HepG2 (cell line): Measurements from ENCODE around the gene NDUFA5. TPM values are rescaled to one million over a fixed set of nuclear protein-coding genes. Genes with fewer than 3 reads are reported as not detected.

Source experiments
- ARNT2 ChIP-seq: sonication (generic); formaldehyde crosslinking; IDR thresholded peaks from 2 replicates; pipeline ENCODE4 v1.8.0; 2022; ENCODE audit warnings: mild to moderate bottlenecking, low read depth, missing genetic modification reagents, moderate library complexity
- CENPT ChIP-seq: sonication (generic); formaldehyde crosslinking; IDR thresholded peaks from 2 replicates; pipeline ENCODE4 v1.8.0; 2022; ENCODE audit warnings: low read depth, mild to moderate bottlenecking, moderate library complexity, missing genetic modification reagents
- EP300 ChIP-seq, 3 experiments: sonication (generic) in 1 of 3; formaldehyde crosslinking in 1 of 3; IDR thresholded peaks; 2 replicates each; pipeline versions ENCODE4 v1.5.1 to v1.6.1; 2011 to 2020; ENCODE audit warnings: low read depth in 2 of 3, low read length in 2 of 3, borderline replicate concordance in 1 of 3, improper control_type of control experiment in 1 of 3, mild to moderate bottlenecking in 1 of 3, missing genetic modification reagents in 1 of 3, moderate library complexity in 1 of 3
- MXI1 ChIP-seq: IDR thresholded peaks from 3 replicates; pipeline ENCODE4 v1.6.1; 2012; ENCODE audit warnings: low read depth, low read length, inconsistent platforms, borderline replicate concordance
- NFE2 ChIP-seq: sonication (generic); formaldehyde crosslinking; IDR thresholded peaks from 2 replicates; pipeline ENCODE4 v1.4.0; 2020; ENCODE audit warnings: missing genetic modification reagents
- RERE ChIP-seq: IDR thresholded peaks from 2 replicates; pipeline ENCODE4 v1.6.1; 2016; ENCODE audit warnings: low read depth, missing genetic modification reagents, missing compliant biosample characterization
- RXRA ChIP-seq: sonication (generic); formaldehyde crosslinking; IDR thresholded peaks from 2 replicates; pipeline ENCODE4 v1.5.1; 2020; ENCODE audit warnings: missing genetic modification reagents
- SSRP1 ChIP-seq: IDR thresholded peaks from 2 replicates; pipeline ENCODE4 v1.6.1; 2016; ENCODE audit warnings: control low read depth
- ZFAT ChIP-seq: sonication (generic); formaldehyde crosslinking; conservative IDR thresholded peaks from 2 replicates; pipeline ENCODE4 v1.8.1; 2023; ENCODE audit warnings: missing genetic modification reagents, inconsistent platforms
- ZNF24 ChIP-seq: fragments of 450-650 bp; IDR thresholded peaks from 2 replicates; pipeline ENCODE4 v1.6.1; 2017; ENCODE audit warnings: antibody characterized with exemption, mild to moderate bottlenecking
- ZNF335 ChIP-seq: sonication (generic); formaldehyde crosslinking; IDR thresholded peaks from 2 replicates; pipeline ENCODE4 v1.4.0; 2020; ENCODE audit warnings: missing genetic modification reagents
- ZNF350 ChIP-seq: sonication (generic); formaldehyde crosslinking; IDR thresholded peaks from 2 replicates; pipeline ENCODE4 v1.4.0; 2020; ENCODE audit warnings: mild to moderate bottlenecking, low read depth, missing genetic modification reagents, borderline replicate concordance
- ZNF530 ChIP-seq: sonication (generic); formaldehyde crosslinking; IDR thresholded peaks from 2 replicates; pipeline ENCODE4 v1.5.0; 2020; ENCODE audit warnings: low read depth, mild to moderate bottlenecking, missing genetic modification reagents
- polyA plus RNA-seq, 8 experiments: library from polyadenylated mRNA; depleted of rRNA in 3 of 8; stranded (reverse) in 7 of 8; unstranded in 1 of 8; fragments of >200 nt; fragmentation: Illumina TruSeq in 4 of 8; extraction: Trizol in 4 of 8; gene quantifications; 2 replicates each; pipeline versions ENCODE4 v1.2.1 to v1.2.3, GENCODE V29; 2011 to 2016; ENCODE audit warnings: low read depth in 4 of 8, missing spikeins in 1 of 8, mixed read lengths in 1 of 8; ENCODE audit not compliant: insufficient read depth in 1 of 8
- total RNA-seq, 5 experiments: library from RNA; depleted of rRNA; stranded (reverse); fragments of >200 nt; fragmentation: Illumina TruSeq; extraction: Trizol; gene quantifications; 2 replicates each; pipeline ENCODE4 v1.2.3, GENCODE V29; 2016; ENCODE audit warnings: low read depth in 1 of 5
- TF ChIP-seq, protein P1 (sequence below): sonication (generic); formaldehyde crosslinking; conservative IDR thresholded peaks from 2 replicates; pipeline ENCODE4 v1.5.0; 2020; ENCODE audit warnings: missing genetic modification reagents
- TF ChIP-seq, protein P2 (sequence below): sonication (generic); formaldehyde crosslinking; IDR thresholded peaks from 2 replicates; pipeline ENCODE4 v1.9.0; 2022; ENCODE audit warnings: missing genetic modification reagents, mild to moderate bottlenecking, borderline replicate concordance
- TF ChIP-seq, protein P3 (sequence below): conservative IDR thresholded peaks from 2 replicates; pipeline ENCODE4 v1.6.1; 2018; ENCODE audit warnings: missing genetic modification reagents

NDUFA5 gene
- total and polyA plus RNA-seq, 2 of the 13 experiments (the other 11 are each of a cell fraction or from before 2014, with no cell fraction given) = 16.9 to 55.9 TPM

GRCh38 chr7:123557398-123558288 is at the start of gene NDUFA5 (continued):
- TF ChIP-seq ZNF530 (CRISPR knock-in tag) (no peak), RERE (no peak), ZFAT (no peak), CENPT (no peak), SSRP1 (no peak), ZNF335 (CRISPR knock-in tag) (no peak), ZNF24 (no peak), NFE2 (no peak), MXI1 (peak; percentile 91; the same call in 2 of the 3 replicates), EP300 (IDR thresholded peaks at IDR 0.05; ENCODE audit: low read depth in 2 of 2, low read length in 2 of 2) (no peak), EP300 (CRISPR knock-in tag; IDR thresholded peaks at IDR 0.05; ENCODE audit: borderline replicate concordance) (no peak), RXRA (CRISPR knock-in tag) (no peak), ZNF350 (CRISPR knock-in tag) (peak; percentile 87), ARNT2 (CRISPR knock-in tag) (0 out of 2 replicates have a peak, but pooled peaks have one; percentile 65)
- TF ChIP-seq, protein P1, sequence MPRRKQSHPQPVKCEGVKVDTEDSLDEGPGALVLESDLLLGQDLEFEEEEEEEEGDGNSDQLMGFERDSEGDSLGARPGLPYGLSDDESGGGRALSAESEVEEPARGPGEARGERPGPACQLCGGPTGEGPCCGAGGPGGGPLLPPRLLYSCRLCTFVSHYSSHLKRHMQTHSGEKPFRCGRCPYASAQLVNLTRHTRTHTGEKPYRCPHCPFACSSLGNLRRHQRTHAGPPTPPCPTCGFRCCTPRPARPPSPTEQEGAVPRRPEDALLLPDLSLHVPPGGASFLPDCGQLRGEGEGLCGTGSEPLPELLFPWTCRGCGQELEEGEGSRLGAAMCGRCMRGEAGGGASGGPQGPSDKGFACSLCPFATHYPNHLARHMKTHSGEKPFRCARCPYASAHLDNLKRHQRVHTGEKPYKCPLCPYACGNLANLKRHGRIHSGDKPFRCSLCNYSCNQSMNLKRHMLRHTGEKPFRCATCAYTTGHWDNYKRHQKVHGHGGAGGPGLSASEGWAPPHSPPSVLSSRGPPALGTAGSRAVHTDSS = no peak
- TF ChIP-seq, protein P2, sequence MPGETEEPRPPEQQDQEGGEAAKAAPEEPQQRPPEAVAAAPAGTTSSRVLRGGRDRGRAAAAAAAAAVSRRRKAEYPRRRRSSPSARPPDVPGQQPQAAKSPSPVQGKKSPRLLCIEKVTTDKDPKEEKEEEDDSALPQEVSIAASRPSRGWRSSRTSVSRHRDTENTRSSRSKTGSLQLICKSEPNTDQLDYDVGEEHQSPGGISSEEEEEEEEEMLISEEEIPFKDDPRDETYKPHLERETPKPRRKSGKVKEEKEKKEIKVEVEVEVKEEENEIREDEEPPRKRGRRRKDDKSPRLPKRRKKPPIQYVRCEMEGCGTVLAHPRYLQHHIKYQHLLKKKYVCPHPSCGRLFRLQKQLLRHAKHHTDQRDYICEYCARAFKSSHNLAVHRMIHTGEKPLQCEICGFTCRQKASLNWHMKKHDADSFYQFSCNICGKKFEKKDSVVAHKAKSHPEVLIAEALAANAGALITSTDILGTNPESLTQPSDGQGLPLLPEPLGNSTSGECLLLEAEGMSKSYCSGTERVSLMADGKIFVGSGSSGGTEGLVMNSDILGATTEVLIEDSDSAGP (CRISPR knock-in tag) = peak; percentile 53; the same call in 1 of the 2 replicates
- TF ChIP-seq, protein P3, sequence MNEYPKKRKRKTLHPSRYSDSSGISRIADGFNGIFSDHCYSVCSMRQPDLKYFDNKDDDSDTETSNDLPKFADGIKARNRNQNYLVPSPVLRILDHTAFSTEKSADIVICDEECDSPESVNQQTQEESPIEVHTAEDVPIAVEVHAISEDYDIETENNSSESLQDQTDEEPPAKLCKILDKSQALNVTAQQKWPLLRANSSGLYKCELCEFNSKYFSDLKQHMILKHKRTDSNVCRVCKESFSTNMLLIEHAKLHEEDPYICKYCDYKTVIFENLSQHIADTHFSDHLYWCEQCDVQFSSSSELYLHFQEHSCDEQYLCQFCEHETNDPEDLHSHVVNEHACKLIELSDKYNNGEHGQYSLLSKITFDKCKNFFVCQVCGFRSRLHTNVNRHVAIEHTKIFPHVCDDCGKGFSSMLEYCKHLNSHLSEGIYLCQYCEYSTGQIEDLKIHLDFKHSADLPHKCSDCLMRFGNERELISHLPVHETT (CRISPR knock-in tag) = no peak
